Ishikawa (cell line): ENCODE data around the gene AP1B1.

ENCODE experiments used
- CEBPB ChIP-seq: IDR thresholded peaks from 2 replicates; pipeline ENCODE4 v1.6.1; 2012
- CREB1 ChIP-seq: IDR thresholded peaks from 2 replicates; pipeline ENCODE4 v1.6.1; 2012; ENCODE audit warnings: low read depth
- EGR1 ChIP-seq: IDR thresholded peaks from 2 replicates; pipeline ENCODE4 v1.6.1; 2012
- EP300 ChIP-seq: IDR thresholded peaks from 2 replicates; pipeline ENCODE4 v1.6.1; 2012; ENCODE audit warnings: borderline replicate concordance
- FOXM1 ChIP-seq: IDR thresholded peaks from 2 replicates; pipeline ENCODE4 v1.6.1; 2012; ENCODE audit warnings: low read depth, borderline replicate concordance
- MAX ChIP-seq: IDR thresholded peaks from 2 replicates; pipeline ENCODE4 v1.6.1; 2012
- NFIC ChIP-seq: IDR thresholded peaks from 2 replicates; pipeline ENCODE4 v1.6.1; 2012
- RAD21 ChIP-seq: IDR thresholded peaks from 2 replicates; pipeline ENCODE4 v1.6.1; 2012; ENCODE audit warnings: low read depth
- REST ChIP-seq: IDR thresholded peaks from 2 replicates; pipeline ENCODE4 v1.6.1; 2012; ENCODE audit warnings: low read depth, mild to moderate bottlenecking
- TAF1 ChIP-seq: IDR thresholded peaks from 2 replicates; pipeline ENCODE4 v1.6.1; 2012; ENCODE audit warnings: low read depth, mild to moderate bottlenecking
- TCF12 ChIP-seq: IDR thresholded peaks from 2 replicates; pipeline ENCODE4 v1.6.1; 2012; ENCODE audit warnings: low read depth
- TEAD4 ChIP-seq: IDR thresholded peaks from 2 replicates; pipeline ENCODE4 v1.6.1; 2012
- USF1 ChIP-seq: IDR thresholded peaks from 2 replicates; pipeline ENCODE4 v1.6.1; 2012
- YY1 ChIP-seq: IDR thresholded peaks from 2 replicates; pipeline ENCODE4 v1.6.1; 2012; ENCODE audit warnings: low read depth
- ZBTB7A ChIP-seq: IDR thresholded peaks from 2 replicates; pipeline ENCODE4 v1.6.1; 2012; ENCODE audit warnings: low read depth

Gene AP1B1

GRCh38 chr22:29300807-29301601 is 87.4 kb downstream of the AP1B1 start:
- TF ChIP-seq ZBTB7A = no peak
- no peak for TF ChIP-seq REST
- TF ChIP-seq FOXM1 = no peak
- no peak for TF ChIP-seq USF1

- TF ChIP-seq YY1 (no peak), EGR1 (no peak), TEAD4 (no peak), RAD21 (no peak), REST (no peak), CEBPB (no peak), TAF1 (no peak), USF1 (no peak), FOXM1 (no peak), CREB1 (no peak)
Measured at GRCh38 chr22:29300467-29300806, 87.9 kb downstream of the AP1B1 start.

GRCh38 chr22:29299136-29299900 is 89.1 kb downstream of the AP1B1 start:
- TF ChIP-seq ZBTB7A (no peak), TAF1 (no peak), CREB1 (no peak), RAD21 (no peak), FOXM1 (no peak), TCF12 (no peak), YY1 (no peak), MAX (no peak), TEAD4 (no peak)

- TF ChIP-seq MAX (no peak), USF1 (no peak), RAD21 (no peak), CEBPB (no peak), REST (no peak), TAF1 (no peak), ZBTB7A (no peak), NFIC (no peak), YY1 (no peak), EP300 (no peak), TEAD4 (no peak), TCF12 (no peak), EGR1 (no peak), FOXM1 (no peak), CREB1 (no peak)
Measured at GRCh38 chr22:29298641-29299040, 89.7 kb downstream of the AP1B1 start.
